GM18907 (cell line): Measurements from ENCODE around the gene PRM2.
"Not testable (repeated sequence)": the region's sequence is repeated elsewhere in the genome, so short reads cannot be mapped to it uniquely, and the experiment has no call there.

Experiments used
- ATAC-seq: cut with Tn5 transposase; IDR thresholded peaks from one replicate; pipeline ENCODE4 v1.9.1; 2021; ENCODE audit warnings: mild to moderate bottlenecking, moderate library complexity; ENCODE audit not compliant: unreplicated experiment

The PRM2 gene

DNA sequence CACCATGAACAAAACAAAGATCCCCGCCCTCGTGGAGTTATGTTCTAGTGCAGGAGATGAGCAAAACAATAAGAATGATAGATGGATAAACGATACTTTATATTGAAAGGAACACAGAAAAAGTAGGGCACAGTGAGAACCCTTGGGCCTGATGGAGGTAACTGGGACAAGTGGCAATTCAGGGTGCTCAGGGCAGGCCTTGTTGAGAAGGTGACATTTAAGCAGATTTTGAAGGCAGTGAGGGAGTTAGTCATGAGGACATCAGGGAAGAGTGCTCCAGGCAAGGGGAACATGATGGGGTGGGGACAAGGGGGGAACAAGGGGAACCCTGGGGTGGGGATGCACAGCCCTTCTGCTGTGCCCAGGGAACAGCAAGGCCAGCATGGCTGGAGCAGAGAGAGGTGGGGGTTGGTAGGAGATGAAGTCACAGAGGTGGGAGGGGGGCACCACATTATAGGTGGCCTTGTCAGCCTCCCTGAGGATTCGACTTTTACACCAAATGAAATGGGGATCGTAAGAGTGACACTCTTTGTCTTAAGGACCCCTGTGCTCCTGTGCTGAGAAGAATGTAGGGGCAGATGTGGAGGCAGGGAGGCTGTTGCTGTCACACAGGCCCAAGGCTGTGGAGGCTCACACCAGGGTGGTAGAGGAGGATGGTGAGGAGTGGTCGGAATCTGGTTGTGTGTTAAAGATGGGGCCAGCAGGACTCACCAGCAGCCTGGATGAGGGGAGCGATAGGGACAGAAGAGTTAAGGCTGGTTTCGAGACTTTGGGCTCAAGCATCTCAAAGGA lies 14.0 kb upstream of the PRM2 start:
- no peak for ATAC-seq

DNA sequence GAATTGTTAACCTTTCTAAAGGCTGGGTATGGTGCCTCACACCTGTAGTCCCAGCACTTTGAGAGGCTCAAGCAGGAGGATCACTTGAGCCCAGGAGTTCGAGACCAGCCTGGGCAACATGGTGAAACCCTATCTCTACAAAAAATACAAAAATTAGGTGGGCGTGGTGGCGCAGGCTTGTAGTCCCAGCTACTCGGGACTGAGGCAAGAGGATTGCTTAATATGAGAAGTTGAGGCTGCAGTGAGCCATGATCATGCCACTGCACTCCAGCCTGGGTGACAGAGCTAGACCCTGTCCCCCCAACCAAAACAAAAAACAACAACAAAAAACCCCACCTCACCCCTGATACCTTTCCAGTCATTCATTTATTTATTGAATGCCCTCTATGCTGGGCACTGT lies 13.4 kb upstream of the PRM2 start:
- not testable (repeated sequence) for ATAC-seq

DNA sequence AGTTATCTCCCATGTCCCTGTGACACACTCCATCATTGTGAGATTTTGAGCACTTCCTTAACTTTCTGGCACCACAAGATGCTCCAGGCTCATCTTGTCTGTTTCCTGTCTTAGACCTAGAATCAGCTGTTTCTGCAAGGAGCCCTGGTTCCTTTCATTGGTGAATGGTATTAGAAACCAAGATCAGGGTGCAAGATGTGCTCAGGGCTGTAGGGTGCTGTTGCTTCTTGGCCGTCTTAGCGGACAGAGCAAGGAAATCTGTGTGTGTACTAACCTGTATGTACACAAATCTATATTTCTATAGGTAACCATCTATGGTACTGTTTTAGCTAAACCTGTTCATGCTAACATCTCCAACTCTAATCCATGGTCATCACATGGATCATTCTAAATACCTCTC lies 12.9 kb upstream of the PRM2 start:
- ATAC-seq, result no peak

DNA sequence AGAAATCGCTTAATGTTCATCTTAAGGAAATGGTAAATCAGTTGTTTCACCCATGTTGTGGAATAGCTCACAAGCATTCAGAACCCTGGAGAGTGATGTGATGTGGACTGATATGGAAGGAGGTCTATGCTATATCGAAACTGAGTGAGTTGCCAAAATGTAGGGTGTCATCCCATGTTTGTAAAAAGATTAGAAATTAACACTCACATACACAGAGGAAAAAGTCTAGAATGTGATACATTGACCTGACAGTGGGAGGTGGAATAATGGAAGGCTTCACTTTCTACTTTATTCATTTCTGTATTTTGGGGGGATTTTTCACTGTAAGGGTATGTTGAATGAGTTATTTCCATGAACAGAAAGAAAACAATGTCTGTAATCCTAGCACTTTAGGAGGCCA lies 9.6 kb upstream of the PRM2 start:
- ATAC-seq, result no peak

DNA sequence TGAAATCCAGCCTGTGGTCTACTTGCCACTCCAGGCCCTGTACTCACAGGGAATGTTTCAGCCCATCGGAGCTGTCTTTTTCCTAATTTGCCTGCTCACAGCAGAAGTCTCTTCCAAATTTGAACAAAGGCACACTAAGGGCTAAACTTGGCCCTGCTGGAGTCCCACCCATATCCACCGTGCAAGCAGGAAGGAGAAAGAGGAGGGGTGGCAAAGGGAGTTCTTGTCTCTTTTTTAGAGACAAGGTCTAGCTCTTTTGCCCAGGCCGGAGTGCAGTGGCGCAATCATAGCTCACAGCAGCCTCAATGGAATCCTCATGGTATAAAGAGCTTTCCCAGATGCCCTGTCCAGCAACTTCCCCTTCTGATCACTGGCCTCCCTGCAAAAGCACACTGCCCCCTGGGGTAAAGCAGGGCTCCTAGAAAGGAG lies 7.6 kb upstream of the PRM2 start:
- ATAC-seq, result no peak

DNA sequence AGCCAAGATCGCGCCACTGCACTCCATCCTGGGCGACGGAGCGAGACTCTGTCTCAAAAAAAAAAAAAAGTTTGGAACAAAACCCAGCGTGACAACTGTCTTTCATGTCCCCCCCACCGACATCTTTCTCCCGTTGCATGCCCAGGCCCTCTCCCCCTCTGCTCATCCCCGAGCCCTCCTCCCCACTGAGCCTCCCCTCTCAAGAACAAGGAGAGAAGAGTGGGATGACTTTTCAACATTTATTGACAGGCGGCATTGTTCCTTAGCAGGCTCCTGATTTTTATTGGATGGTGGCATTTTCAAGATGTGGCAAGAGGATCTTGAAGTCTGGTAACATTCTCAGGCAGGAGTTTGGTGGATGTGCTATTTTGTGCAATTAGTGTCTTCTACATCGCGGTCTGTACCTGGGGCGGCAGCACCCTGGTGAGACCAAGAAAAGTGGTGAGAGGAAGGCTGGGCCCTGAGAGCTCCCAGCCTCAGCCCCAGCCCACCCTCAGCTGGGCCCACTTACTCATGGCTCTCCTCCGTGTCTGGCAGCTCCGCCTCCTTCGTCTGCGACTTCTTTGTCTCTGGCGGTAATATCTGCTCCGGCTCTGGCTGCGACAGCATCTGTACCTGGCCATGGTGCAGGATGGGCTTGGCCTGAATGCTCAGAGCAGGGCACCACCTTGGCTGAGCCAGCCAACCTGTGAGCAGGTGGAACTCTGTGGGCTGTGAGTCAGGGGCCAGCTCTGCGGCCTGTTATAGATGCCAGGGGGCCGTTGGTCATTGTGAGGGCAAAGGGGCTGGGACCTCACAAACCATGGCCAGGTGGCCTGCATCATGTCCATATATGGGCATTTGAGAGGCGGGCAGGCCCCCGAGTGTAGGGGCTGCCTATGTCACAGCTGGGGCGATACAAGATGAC lies 4.6 kb upstream of the PRM2 start, which contains the start of gene PRM1:
PRM1 (minus strand) TSS at position 715 of the 907 bp plus-strand sequence; CDS start at position 623, 92 bp downstream.
- no peak for ATAC-seq

DNA sequence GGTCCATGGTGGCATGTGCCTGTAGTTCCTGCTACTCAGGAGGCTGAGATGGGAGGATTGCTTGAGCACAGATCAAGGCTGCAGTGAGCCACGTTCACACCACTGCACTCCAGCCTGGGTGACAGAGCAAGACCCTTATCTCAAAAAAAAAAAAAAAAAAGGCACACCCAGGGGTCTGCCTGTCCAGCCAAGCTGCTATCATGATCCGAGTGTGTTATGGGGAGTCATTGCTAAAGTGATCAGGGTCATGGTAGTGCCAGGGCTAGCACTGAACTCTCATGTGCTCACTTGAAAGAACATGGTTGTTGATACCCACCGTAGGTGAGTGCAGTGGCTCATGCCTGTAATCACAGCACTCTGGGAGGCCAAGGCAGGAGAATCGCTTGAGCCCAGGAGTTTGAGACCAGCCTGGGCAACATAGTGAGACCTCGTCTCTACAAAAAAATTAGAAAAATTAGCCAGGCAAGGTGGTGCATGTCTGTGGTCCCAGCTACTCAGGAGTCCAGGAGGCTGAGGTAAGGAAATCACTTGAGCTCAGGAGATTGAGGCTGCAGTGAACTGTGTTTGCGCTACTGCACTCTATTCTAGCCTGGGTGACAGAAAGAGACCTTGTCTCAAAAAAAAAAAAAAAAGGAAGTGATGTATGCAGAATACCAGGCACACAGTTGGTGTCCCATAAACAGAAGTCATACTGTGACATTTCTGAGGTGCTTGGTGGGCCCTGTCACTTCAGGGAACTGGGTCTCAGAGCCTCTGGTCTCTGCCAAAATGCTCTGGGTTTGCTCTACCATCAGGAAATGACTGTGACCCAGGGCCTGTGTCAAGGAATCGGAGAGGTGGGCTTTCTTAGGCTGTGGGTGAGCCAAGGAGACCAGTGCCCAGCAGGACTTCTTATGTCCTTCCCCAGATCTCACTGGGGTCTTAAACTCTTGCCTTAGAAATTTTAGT lies 2.7 kb upstream of the PRM2 start:
- no peak for ATAC-seq

DNA sequence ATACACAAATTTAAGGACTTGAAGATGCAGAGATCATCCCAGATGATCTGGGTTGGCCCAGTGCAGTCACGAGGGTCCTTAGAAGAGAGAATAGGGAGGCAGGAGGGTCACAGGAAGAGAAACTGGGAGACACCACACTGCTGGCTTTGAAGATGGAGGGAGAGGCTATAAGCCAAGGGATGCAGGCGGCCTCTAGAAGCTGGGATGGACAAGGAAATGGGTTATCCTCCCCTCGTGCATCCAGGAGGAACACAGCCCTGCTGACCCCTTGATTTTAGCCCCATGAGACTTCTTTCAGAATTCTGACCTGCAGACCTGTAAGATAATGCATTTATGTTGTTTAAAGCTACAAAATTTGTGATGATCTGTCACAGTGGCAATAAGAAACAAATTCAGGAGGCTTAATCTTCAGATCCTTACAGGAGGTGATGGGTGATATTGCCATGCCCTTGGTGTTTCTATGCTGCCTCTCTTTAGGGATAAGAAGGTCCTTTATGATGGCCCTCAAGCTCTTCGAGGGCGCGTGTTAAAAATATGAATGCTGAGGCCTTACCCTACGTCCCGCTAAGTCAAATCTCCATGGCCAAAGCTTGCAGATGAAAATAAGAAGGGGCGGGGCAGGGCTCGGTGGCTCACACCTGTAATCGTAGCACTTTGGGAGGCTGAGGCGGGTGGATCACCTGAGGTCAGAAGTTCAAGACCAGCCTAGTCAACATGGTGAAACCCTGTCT lies 1.5 kb upstream of the PRM2 start:
- ATAC-seq, result no peak

DNA sequence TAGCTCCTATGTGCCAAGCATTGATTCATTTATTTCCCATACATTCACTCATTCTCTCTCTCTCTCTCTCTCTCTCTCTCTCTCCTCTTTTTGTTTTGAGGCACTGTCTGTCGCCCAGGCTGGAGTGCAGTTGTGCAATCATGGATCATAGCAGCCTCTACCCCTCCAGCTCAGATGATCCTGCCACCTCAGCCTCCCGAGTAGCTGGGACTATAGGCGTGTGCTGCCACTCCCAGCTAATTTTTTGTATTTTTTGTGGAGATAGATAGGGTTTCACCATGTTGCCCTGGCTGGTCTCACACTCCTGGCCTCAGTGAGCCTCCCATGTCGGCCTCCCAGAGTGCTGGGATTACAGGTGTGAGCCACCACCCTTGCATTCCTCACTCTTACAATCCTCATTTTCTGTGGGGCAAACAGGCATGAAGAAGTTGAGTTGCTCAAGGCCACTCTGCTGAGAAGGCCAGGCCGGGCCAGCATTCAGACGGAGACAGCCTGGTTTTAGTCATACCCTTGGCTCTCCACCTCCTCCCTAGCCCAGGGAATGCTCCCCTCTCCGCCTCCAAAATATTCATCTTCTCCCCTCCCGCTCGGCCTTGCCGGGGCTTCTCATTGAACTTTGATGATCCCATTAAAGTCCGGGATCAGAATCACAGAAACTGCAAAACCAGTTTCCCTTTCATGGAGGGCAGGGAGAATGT lies 765 bp upstream of the PRM2 start:
- ATAC-seq, result no peak

DNA sequence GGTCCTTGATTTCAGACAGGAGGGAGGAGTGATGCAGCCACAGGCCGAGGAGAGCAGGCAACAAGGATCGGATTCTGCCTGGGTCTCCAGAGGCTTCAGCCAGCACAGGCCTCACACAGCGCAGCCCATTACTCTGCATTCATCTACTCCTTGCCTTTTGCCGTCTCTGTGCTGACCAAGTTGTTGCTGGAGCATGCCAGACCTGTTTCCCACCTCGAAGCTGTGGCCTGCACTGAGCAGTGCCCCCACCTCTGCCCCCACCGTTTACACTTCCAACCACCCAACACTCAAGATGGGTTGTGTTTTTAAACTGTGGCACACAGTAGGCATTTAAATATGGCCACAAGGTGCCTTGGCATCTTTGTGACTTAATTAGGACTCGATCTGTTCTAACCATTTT lies 1.3 kb downstream of the PRM2 start:
- no peak for ATAC-seq

DNA sequence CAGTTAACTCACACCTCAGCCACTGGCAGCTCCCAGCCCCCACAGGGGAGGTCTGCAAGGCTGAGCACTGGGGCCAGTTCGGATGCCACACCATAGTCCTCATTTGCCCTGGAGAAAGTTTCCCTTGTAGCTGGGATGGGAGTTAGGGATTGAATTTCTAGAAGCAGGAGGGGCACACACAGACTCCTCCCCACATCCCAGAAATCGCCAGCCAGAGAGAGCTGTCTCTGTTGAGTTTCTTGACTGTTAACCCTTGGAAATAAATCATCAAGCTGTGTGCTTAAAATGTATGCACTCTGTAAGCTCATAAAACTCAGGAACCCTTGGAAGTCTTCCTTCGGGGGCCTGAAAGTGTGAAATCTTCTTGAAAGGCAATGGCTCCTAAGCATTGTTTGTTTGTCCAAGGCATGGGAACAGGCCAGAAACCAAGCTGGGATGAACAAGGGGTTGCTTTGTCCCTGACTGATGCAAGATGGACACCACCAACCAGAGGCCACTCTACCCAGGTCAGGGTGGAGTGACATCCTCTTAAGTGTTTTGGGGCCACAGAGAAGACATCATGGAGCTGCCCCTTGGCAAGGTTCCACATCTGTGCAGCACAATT lies 2.5 kb downstream of the PRM2 start:
- no peak for ATAC-seq

DNA sequence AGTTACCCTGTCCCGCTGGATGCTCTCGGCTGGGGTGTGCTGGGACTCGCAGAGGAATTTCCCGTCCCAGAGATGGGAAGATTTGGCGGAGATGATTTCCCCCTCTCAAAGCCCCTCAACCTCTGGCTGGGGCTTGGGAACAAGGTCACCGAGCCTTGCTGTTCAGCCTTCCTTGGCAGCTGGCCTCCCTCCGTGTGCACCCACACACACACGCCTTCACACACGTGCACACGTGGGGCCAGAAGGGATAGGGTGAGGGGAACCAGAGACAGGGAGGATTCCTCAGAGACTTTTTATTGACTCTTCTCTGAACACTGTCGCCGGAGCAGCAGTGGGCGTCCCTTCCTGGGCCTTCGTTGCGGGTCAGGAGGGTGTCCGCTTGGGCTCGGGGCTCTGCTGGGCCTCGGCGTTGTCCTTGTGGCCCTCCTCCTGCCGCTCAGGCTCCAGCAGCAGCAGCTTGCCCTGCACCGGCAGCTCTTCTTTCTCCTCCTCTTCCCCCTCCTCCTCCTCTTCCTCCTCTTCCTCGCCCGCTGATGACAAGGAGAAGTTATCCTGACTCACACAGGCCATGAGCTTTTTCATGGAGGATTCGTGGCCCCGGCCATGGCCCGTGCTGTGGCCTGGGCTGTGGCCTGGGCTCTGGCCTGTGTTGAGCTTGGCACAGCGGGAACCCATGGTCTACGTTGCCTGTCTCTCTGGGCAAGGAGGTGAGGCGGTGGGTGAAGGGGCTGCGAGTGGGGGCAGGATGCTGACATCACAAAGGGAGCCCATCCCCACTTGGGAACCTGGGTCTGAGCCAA lies 3.2 kb downstream of the PRM2 start, which contains the start of gene PRM3:
PRM3 (minus strand) TSS at position 709 of the 800 bp plus-strand sequence; CDS start at position 675, 34 bp downstream.
- ATAC-seq, result no peak

DNA sequence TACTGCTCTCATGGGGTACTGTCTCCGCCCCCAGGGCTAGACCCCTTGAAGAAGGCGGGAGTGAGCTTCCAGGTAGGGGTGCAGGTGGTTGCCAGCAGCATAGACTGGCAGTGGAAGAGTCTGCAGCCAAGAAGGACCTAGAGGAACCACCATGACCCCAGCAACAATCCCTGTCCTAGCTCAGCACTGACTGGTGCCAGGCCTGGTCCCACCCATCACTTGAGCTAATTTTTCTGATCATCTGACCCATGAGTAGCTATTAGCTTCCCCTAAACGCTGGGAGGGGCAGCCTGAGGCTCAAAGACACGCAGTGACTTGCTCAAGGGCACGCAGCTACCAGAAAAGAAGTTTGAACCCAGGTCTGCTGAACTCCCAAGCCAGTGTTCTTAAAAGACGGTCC lies 3.8 kb downstream of the PRM2 start:
- no peak for ATAC-seq

DNA sequence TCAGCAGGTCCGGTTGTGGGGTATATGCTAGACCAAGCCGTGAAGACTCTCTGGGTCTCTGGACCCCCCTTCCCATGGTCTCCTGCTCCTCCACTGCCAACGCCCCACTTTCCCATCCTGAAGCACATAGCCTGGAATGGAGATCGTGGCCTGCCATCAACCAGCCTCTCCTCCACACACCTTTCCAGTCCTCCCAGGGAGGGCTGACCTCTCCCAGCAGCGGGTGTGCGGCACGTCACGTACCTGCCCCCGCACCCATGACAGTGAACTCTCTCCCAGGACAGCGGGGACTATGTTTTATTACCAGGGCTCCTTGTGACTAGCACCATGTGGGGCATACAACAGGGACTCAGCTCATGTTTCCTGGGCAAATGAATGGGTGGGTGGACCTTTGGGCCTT lies 4.7 kb downstream of the PRM2 start:
- ATAC-seq, result no peak

DNA sequence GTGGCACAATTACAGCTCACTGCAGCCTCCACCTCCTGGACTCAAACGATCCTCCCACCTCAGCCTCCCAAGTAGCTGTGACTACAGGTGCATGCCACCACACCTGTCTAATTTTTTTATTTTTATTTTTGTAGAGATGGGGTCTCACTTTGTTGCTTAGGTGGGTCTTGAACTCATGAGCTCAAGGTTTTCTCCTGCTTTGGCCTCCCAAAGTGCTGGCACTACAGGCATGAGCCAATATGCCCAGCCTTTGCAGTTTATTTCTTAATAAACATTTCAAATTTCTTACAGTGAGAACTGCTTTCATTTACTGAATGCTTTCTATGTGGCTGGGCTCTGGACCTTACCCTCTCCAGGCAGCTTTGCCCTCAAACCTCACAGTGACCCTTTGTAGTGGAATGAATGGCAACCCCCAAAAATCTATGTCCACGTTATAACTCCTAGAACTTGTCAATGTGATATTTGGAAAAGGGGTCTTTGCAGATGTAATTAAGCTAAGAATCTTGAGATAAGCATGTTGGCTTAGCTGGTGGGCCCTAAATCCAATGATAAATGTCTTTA lies 5.6 kb downstream of the PRM2 start:
- no peak for ATAC-seq

DNA sequence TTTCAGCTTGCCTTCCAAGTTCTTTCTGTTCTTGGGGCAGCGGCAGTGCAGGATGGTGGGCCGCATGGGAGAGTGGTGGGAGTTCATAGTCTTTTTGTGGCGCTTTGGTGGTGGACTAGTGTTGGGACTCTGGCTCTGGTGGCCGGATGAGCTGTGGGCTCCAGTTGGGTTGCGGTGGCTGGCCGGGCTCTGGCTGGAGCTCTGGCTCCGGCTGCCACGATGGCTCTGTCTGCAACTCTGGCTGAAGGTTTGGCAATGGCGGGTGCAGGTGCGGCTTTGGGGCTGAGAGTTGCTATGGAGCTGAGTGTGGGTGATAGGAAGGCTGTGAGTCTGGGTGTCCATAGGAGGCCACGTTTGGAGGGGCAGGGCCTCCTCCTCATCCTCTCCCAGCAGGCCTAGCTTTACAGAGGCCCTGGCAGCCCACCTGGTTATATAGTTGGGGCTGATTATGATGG lies 7.3 kb downstream of the PRM2 start, which contains the start of gene TNP2:
TNP2 (minus strand) TSS at position 405 of the 455 bp plus-strand sequence; CDS start at position 342, 63 bp downstream.
- no peak for ATAC-seq

DNA sequence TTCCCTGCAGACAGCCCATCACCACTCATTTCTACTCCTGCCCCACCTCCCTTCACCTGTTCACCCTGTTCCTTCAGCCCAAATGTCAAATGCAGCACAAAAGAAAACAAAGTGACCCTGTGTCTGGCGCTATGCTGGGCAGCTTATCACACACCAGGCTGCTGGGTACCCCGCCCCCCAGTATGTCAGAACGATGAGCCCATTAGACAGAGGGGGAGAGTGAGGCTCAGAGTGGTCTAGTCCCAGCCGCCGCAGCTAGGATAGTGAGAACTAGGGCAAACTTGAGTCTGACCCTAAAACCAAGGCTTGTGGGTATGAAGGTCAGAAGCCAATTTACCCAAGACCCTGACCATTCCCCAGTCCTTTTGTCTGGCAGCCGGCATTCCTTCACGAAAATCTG lies 11.2 kb downstream of the PRM2 start:
- ATAC-seq, result no peak
